Activated T-cell treated with anti-CD3 and anti-CD28 coated beads, Interleukin-2, amount 50 U/mL, for 4 hours (primary cell): ENCODE results near the gene ECHDC3. TPM values are rescaled to one million over a fixed set of nuclear protein-coding genes. Genes with fewer than 3 reads are reported as not detected.

Experiments used
- ATAC-seq, 2 donors: fragments of 200-7000 bp; cut with Tn5 transposase; one replicate each; pipeline ENCODE4 v1.10.0; 2021
- DNase-seq: peaks from one replicate; pipeline ENCODE4 v3.0.0-alpha.2; 2020
- H3K27me3 Mint-ChIP-seq: one replicate; pipeline ENCODE4 v1.8.0; 2021; ENCODE audit warnings: low read depth, mixed read lengths
- H3K36me3 Mint-ChIP-seq: one replicate; pipeline ENCODE4 v1.8.0; 2022; ENCODE audit warnings: mixed read lengths; ENCODE audit not compliant: insufficient read depth
- H3K4me1 Mint-ChIP-seq: one replicate; pipeline ENCODE4 v1.8.0; 2021; ENCODE audit warnings: low read depth, mixed read lengths
- H3K4me3 Mint-ChIP-seq: one replicate; pipeline ENCODE4 v1.8.0; 2021; ENCODE audit warnings: mild to moderate bottlenecking, moderate library complexity, mixed read lengths
- H3K9me3 Mint-ChIP-seq: one replicate; pipeline ENCODE4 v1.8.0; 2021; ENCODE audit warnings: mixed read lengths
- total RNA-seq, 3 donors: library from RNA; stranded (reverse); gene quantifications; one replicate each; pipeline ENCODE4 v1.2.1, GENCODE V29; 2021

The ECHDC3 gene
- total RNA-seq, 3 donors from 2014 or later = 1.1 to 2.0 (median 1.8) TPM

- ATAC-seq = no peak
- Mint-ChIP-seq H3K36me3 (no peaks in the 10 kb centered on the region), H3K9me3 (no peaks in the 10 kb centered on the region), H3K4me1 (no peaks in the 10 kb centered on the region), H3K27me3 (peaks cover 3% of the 10 kb centered on the region), H3K4me3 (no peak overlapping the region)
- DNase-seq = no peak
Measured at GRCh38 chr10:11765141-11765540, 23.0 kb downstream of the ECHDC3 start.

- Mint-ChIP-seq H3K27me3 (peaks cover 8% of the 10 kb centered on the region), H3K4me3 (no peak overlapping the region), H3K36me3 (no peaks in the 10 kb centered on the region), H3K4me1 (no peaks in the 10 kb centered on the region), H3K9me3 (no peaks in the 10 kb centered on the region)
- no peak for ATAC-seq
- DNase-seq = no peak
Measured at GRCh38 chr10:11772575-11773288, 30.6 kb downstream of the ECHDC3 start.

- Mint-ChIP-seq H3K4me3 (no peak overlapping the region), H3K4me1 (no peaks in the 10 kb centered on the region), H3K9me3 (no peaks in the 10 kb centered on the region), H3K36me3 (no peaks in the 10 kb centered on the region), H3K27me3 (peaks cover 8% of the 10 kb centered on the region)
- ATAC-seq (no peak), DNase-seq (no peak)
Measured at GRCh38 chr10:11773761-11774441, 31.7 kb downstream of the ECHDC3 start.

- Mint-ChIP-seq H3K27me3 (peaks cover 8% of the 10 kb centered on the region), H3K4me3 (no peak overlapping the region), H3K36me3 (no peaks in the 10 kb centered on the region), H3K9me3 (no peaks in the 10 kb centered on the region), H3K4me1 (no peaks in the 10 kb centered on the region)
- DNase-seq = no peak
- no peak for ATAC-seq
Measured at GRCh38 chr10:11775412-11775811, 33.2 kb downstream of the ECHDC3 start.

- Mint-ChIP-seq H3K27me3 (peaks cover 8% of the 10 kb centered on the region), H3K4me3 (no peak overlapping the region), H3K36me3 (no peaks in the 10 kb centered on the region), H3K4me1 (no peaks in the 10 kb centered on the region), H3K9me3 (no peaks in the 10 kb centered on the region)
- no peak for ATAC-seq
- DNase-seq = no peak
Measured at GRCh38 chr10:11776080-11776479, 33.9 kb downstream of the ECHDC3 start.

GRCh38 chr10:11781114-11781513 is 38.9 kb downstream of the ECHDC3 start:
- ATAC-seq (no peak), DNase-seq (no peak)
- Mint-ChIP-seq H3K36me3 (no peaks in the 10 kb centered on the region), H3K4me3 (no peak overlapping the region), H3K4me1 (no peaks in the 10 kb centered on the region), H3K27me3 (peaks cover 7% of the 10 kb centered on the region), H3K9me3 (no peaks in the 10 kb centered on the region)

GRCh38 chr10:11782793-11783557 is 40.8 kb downstream of the ECHDC3 start:
- H3K4me1 Mint-ChIP-seq = no peaks in the 10 kb centered on the region
- H3K4me3 Mint-ChIP-seq = no peak overlapping the region
- H3K9me3 Mint-ChIP-seq = no peaks in the 10 kb centered on the region
- H3K36me3 Mint-ChIP-seq = no peaks in the 10 kb centered on the region
- DNase-seq = no peak
- ATAC-seq = peak; percentile 67 to 78
- H3K27me3 Mint-ChIP-seq = peaks cover 8% of the 10 kb centered on the region

GRCh38 chr10:11783558-11783865 is 41.3 kb downstream of the ECHDC3 start:
- ATAC-seq (no peak), DNase-seq (no peak)
- Mint-ChIP-seq H3K27me3 (peaks cover 8% of the 10 kb centered on the region), H3K4me3 (no peak overlapping the region), H3K36me3 (no peaks in the 10 kb centered on the region), H3K9me3 (no peaks in the 10 kb centered on the region), H3K4me1 (no peaks in the 10 kb centered on the region)

- ATAC-seq = no peak
- no peaks in the 10 kb centered on the region for H3K36me3 Mint-ChIP-seq
- H3K4me3 Mint-ChIP-seq = no peak overlapping the region
- no peaks in the 10 kb centered on the region for H3K9me3 Mint-ChIP-seq
- H3K27me3 Mint-ChIP-seq = peaks cover 8% of the 10 kb centered on the region
- no peak for DNase-seq
- no peaks in the 10 kb centered on the region for H3K4me1 Mint-ChIP-seq
Measured at GRCh38 chr10:11787374-11787773, 45.2 kb downstream of the ECHDC3 start.

GRCh38 chr10:11787846-11788245 is 45.7 kb downstream of the ECHDC3 start:
- Mint-ChIP-seq H3K36me3 (no peaks in the 10 kb centered on the region), H3K4me3 (no peak overlapping the region), H3K9me3 (no peaks in the 10 kb centered on the region), H3K4me1 (no peaks in the 10 kb centered on the region), H3K27me3 (peaks cover 8% of the 10 kb centered on the region)
- DNase-seq (no peak), ATAC-seq (no peak)

- Mint-ChIP-seq H3K36me3 (no peaks in the 10 kb centered on the region), H3K27me3 (peaks cover 5% of the 10 kb centered on the region), H3K4me1 (no peaks in the 10 kb centered on the region), H3K4me3 (no peak overlapping the region), H3K9me3 (no peaks in the 10 kb centered on the region)
- DNase-seq = no peak
- ATAC-seq = no peak
Measured at GRCh38 chr10:11789306-11789705, 47.1 kb downstream of the ECHDC3 start.

GRCh38 chr10:11789956-11790355 is 47.8 kb downstream of the ECHDC3 start:
- DNase-seq (no peak), ATAC-seq (no peak)
- Mint-ChIP-seq H3K4me1 (no peaks in the 10 kb centered on the region), H3K4me3 (no peak overlapping the region), H3K36me3 (no peaks in the 10 kb centered on the region), H3K9me3 (no peaks in the 10 kb centered on the region), H3K27me3 (peaks cover 4% of the 10 kb centered on the region)

GRCh38 chr10:11793762-11794479 is 51.7 kb downstream of the ECHDC3 start:
- DNase-seq (no peak), ATAC-seq (no peak)
- H3K4me3 Mint-ChIP-seq = no peak overlapping the region
- H3K4me1 Mint-ChIP-seq = no peaks in the 10 kb centered on the region
- no peaks in the 10 kb centered on the region for H3K36me3 Mint-ChIP-seq
- no peaks in the 10 kb centered on the region for H3K27me3 Mint-ChIP-seq
- peaks cover 3% of the 10 kb centered on the region for H3K9me3 Mint-ChIP-seq

- H3K4me1 Mint-ChIP-seq = no peaks in the 10 kb centered on the region
- H3K9me3 Mint-ChIP-seq = peaks cover 3% of the 10 kb centered on the region
- no peak for DNase-seq
- H3K4me3 Mint-ChIP-seq = no peak overlapping the region
- H3K36me3 Mint-ChIP-seq = no peaks in the 10 kb centered on the region
- no peaks in the 10 kb centered on the region for H3K27me3 Mint-ChIP-seq
- ATAC-seq = no peak
Measured at GRCh38 chr10:11794566-11794965, 52.4 kb downstream of the ECHDC3 start.
